HFFc6 (cell line): ENCODE results near the gene SIGLEC5. TPM values are rescaled to one million over a fixed set of nuclear protein-coding genes. Genes with fewer than 3 reads are reported as not detected.

ENCODE experiments used
- DNase-seq: peaks from one replicate; pipeline ENCODE4 v3.0.0-alpha.2; 2018
- H3K27ac Mint-ChIP-seq: 2 replicates; pipeline ENCODE4 v1.8.0; 2020; ENCODE audit warnings: mild to moderate bottlenecking, mixed read lengths
- H3K27me3 Mint-ChIP-seq: 2 replicates; pipeline ENCODE4 v1.8.0; 2021; ENCODE audit warnings: mild to moderate bottlenecking, moderate library complexity, mixed read lengths; ENCODE audit not compliant: insufficient read depth
- H3K36me3 Mint-ChIP-seq: 2 replicates; pipeline ENCODE4 v1.8.0; 2021; ENCODE audit warnings: low read depth, mixed read lengths
- H3K4me1 Mint-ChIP-seq: 2 replicates; pipeline ENCODE4 v1.8.0; 2020; ENCODE audit warnings: low read depth, mixed read lengths
- H3K4me3 Mint-ChIP-seq: 2 replicates; pipeline ENCODE4 v1.8.0; 2020; ENCODE audit warnings: mild to moderate bottlenecking, moderate library complexity, mixed read lengths
- H3K9me3 Mint-ChIP-seq: 2 replicates; pipeline ENCODE4 v1.8.0; 2020; ENCODE audit warnings: mild to moderate bottlenecking, mixed read lengths
- CTCF ChIP-seq: fragments of 200-600 bp; sonication (generic); IDR thresholded peaks from 2 replicates; pipeline ENCODE4 v1.5.0; 2021; ENCODE audit warnings: antibody characterized with exemption, mild to moderate bottlenecking
- total RNA-seq, 6 experiments: library from RNA; stranded (reverse); fragmentation: NEBNext Ultra II Directional; extraction: Animal tissue kit (Norgen Biotek cat#: 25700); gene quantifications; 2 replicates in 1 of 6; 3 replicates in 5 of 6; pipeline ENCODE4 v1.2.3, GENCODE V29; 2021

The SIGLEC5 gene
- total RNA-seq, 6 experiments from 2014 or later: not detected

- Mint-ChIP-seq H3K27ac (no peak overlapping the region), H3K36me3 (no peaks in the 10 kb centered on the region), H3K4me3 (no peak overlapping the region), H3K9me3 (no peaks in the 10 kb centered on the region), H3K4me1 (no peaks in the 10 kb centered on the region), H3K27me3 (peaks cover 6% of the 10 kb centered on the region)
- no peak for DNase-seq
- no peak for TF ChIP-seq CTCF
These were observed 33.4 kb upstream of the SIGLEC5 start for GRCh38 chr19:51663650-51664049.

- no peak overlapping the region for H3K27ac Mint-ChIP-seq
- peak; percentile 75 for DNase-seq
- peak; percentile 84 for TF ChIP-seq CTCF
- no peak overlapping the region for H3K4me3 Mint-ChIP-seq
- H3K4me1 Mint-ChIP-seq: peaks cover 11% of the 10 kb centered on the region
- no peaks in the 10 kb centered on the region for H3K36me3 Mint-ChIP-seq
- H3K27me3 Mint-ChIP-seq: peaks cover 8% of the 10 kb centered on the region
- H3K9me3 Mint-ChIP-seq: no peaks in the 10 kb centered on the region
These were observed 30.9 kb upstream of the SIGLEC5 start for GRCh38 chr19:51660975-51661600.

GRCh38 chr19:51654783-51655182 lies 24.6 kb upstream of the SIGLEC5 start:
- Mint-ChIP-seq H3K27me3 (peaks cover 7% of the 10 kb centered on the region), H3K4me3 (no peak overlapping the region), H3K9me3 (no peaks in the 10 kb centered on the region), H3K4me1 (peaks cover 11% of the 10 kb centered on the region), H3K27ac (no peak overlapping the region), H3K36me3 (no peaks in the 10 kb centered on the region)
- no peak for DNase-seq
- TF ChIP-seq CTCF: no peak

- Mint-ChIP-seq H3K4me1 (peaks cover 11% of the 10 kb centered on the region), H3K4me3 (no peak overlapping the region), H3K27me3 (peaks cover 11% of the 10 kb centered on the region), H3K27ac (no peak overlapping the region), H3K9me3 (no peaks in the 10 kb centered on the region), H3K36me3 (no peaks in the 10 kb centered on the region)
- TF ChIP-seq CTCF: no peak
- no peak for DNase-seq
These were observed 23.0 kb upstream of the SIGLEC5 start for GRCh38 chr19:51653162-51653561.

- no peak for TF ChIP-seq CTCF
- Mint-ChIP-seq H3K27me3 (peaks cover 11% of the 10 kb centered on the region), H3K27ac (no peak overlapping the region)
These were observed 22.1 kb upstream of the SIGLEC5 start for GRCh38 chr19:51652266-51652665.

More at GRCh38 chr19:51652266-51652665, 22.1 kb upstream of the SIGLEC5 start:
- peaks cover 8% of the 10 kb centered on the region for H3K4me1 Mint-ChIP-seq
- H3K36me3 Mint-ChIP-seq: no peaks in the 10 kb centered on the region
- no peak overlapping the region for H3K4me3 Mint-ChIP-seq
- no peaks in the 10 kb centered on the region for H3K9me3 Mint-ChIP-seq
- DNase-seq: no peak
